GM19328 (cell line): ENCODE data around the gene KRTAP12-2.
"Not testable (repeated sequence)": the region's sequence is repeated elsewhere in the genome, so short reads cannot be mapped to it uniquely, and the experiment has no call there.

ENCODE experiments used
- ATAC-seq: cut with Tn5 transposase; IDR thresholded peaks from one replicate; pipeline ENCODE4 v1.9.1; 2021; ENCODE audit warnings: mild to moderate bottlenecking, moderate library complexity; ENCODE audit not compliant: unreplicated experiment

Gene KRTAP12-2

DNA sequence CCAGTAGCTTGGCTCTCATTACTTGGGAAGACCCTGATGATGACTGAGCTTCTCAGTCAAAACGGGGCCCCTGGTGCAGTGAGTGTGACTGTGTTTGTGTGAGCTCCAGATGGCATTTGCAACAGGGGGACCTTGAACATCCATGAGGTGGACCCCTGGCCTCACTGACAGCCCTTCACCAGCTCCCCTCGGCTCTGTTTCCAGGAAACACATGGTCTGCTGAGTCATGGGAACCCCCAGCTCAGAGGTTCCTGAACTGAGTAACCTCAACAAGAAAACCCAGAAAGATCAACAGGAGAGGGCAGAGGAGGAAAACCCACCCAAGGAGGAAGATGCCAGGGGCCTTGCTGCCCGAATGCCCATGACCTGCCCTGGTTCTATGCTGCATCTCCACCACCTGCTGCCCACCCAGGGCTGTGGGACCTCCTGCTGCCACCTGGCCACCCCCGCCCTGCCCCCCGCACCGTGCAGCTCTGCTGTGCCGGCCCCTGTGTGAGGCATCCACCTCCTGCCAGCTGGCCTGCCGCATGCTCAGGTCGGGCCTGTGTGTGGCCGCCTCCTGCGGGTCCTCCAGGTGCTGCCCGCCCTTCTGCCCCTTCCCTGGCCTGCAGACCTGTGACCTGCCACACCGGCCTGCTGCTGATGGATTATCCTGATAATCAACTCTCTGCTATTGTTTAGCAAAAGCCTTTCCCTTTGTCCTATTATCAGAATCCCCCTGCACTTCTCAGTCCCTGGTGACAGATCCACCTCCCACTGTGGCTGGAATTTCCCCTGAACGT is 19.5 kb upstream of the KRTAP12-2 start:
- no peak for ATAC-seq

DNA sequence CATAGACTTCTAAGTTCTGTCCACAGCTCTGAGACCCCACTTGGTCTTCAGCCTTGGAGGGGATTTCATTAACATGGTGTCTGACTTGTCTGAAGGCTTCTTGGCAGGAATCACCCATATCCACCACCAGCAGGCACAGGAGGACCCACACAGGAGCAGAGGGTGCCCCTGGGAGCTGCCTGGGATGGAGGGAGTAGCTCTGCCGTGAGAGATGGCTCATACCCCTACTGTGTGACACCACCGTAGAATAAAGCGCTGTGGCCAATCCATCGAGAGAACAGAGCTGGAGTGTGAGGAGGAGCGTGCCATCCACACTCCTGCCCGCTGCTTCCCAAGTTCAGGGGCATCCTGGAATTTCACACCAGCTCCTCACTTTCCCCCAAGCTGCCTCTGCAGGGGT is 18.3 kb upstream of the KRTAP12-2 start:
- ATAC-seq = not testable (repeated sequence)

DNA sequence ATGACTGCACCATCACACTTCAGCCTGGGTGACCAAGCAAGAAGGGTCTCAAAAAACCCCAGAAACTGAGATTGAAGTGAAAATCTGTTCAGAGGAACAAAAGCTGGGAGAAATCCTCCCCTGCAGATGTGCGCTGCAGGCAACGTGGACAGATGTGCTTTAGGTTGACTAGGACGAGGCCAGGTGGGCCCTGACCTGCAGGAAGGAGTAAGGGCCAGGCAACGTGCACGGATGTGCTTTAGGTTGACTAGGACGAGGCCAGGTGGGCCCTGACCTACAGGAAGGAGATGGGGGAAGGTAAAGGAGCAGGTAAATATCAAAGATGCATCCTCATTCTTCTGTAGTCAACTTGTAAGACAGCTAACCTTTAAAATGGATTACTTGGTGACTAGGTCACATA is 17.8 kb upstream of the KRTAP12-2 start:
- ATAC-seq = no peak

DNA sequence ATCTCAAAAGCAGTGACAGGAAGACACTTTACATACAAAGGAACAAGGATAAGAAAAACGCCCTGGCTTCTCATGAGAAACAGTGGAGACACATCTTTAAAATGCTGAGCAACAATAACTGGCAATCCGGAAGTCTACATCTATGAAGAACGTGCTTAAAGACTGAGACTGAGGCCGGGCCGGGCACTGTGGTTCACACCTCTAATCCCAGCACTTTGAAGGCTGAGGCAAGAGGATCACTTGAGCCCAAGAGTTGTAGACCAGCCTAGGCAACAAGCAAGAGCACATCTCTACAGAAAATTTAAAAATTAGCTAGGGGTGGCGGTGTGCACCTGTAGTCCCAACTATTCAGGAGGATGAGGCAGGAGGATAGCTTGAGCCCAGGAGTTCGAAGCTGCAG is 17.4 kb upstream of the KRTAP12-2 start:
- no peak for ATAC-seq

DNA sequence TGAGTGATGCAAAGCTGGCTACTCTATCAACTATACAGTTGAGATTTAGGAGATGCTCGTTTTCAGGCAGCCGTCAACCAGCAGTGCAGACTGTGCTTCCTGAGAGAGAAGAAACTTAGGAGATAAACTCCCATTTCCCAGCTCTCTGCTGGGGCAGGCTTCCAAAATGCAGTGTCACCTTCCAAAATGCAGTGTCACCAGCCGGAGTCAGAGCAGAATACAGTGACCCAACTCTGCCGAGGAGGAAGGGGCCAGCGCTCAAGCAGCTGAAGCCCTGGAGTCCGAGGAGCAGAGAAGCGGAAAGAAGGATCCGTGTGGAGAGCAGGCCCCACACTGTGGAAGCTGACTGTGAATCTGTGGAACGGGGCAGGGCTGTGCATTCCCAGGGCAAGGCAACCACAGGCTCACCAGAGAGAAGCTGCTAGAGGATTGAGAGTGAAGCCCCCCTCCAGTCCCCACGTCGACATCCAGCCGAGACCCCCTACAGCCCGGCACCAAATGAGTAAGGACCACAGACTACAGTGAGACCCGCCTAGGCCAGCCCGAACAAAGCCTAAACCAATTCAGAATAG is 15.9 kb upstream of the KRTAP12-2 start:
- no peak for ATAC-seq

DNA sequence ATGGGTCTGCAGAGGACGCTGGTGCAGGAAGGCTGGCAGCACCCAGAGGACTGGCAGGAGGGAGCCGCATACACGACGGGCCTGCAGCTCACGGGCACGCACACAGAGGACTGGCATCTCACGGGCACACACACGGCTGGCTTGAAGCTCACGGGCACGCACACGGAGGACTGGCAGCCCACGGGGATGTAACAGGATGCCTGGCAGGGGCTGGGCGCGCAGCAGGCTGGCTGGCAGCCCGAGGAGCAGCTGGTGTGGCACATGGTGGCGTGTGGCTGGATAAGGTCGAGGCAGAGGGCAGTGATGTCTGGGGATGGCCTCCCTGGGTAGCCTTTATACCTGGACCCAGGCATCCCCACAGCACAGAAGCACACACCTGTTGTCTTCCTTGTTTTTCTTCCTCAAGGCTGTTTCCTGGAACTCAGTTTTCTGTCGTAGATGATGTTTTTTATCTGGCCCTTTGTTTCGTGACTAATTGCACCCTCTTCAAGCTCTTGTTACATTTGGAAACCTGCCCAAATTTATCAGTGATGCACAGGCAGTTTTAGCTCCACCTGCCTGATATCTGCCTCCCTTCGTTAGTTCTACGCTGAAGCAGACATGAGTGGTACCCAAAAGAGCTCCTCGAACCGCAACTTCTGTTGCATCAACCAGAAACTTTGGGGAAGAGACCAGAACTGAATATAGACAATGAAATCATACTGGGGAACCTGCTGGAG is 15.3 kb upstream of the KRTAP12-2 start, which contains the start of gene KRTAP12-1:
Gene KRTAP12-1, minus strand, starts transcription at position 303 of the 719 bp plus-strand sequence. Its CDS starts 40 bp downstream, at position 263.
- ATAC-seq = no peak

DNA sequence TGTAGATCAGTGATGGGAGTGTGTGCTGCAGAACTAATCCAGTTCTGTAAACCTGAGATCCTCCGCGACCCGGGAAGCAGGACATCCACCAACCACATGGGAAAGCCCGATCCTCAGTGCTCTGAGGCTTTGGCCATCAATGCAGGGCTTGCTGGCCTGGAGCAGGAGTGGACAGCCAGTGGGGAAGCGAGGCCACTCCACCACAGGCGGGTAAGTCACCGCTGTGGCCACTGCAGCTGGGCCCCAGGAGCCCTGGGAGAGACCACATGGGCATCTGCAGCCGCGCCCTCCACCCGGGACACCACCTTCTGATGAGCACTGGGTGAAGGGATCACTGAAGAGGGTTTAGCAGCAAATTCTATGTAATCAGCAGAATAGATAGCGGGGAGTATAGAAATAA is 14.4 kb upstream of the KRTAP12-2 start:
- no peak for ATAC-seq

DNA sequence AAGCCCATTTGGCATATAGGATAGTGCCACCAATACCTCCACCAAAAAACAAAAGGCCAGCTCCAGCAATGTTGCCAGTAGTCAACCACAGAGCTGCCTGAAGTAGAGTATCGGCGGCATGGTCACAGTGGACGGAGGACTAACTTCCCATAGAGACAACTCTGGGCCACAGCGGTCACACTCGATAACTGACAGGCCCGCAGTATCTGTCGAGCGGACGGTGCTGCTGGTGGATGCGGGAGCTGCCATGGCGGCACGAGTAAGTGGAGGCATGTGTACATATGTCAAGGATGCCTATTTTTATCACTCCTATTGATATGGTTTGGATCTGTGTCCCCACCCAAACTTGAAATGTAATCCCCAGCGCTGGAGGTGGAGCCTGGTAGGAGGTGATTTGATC is 11.2 kb upstream of the KRTAP12-2 start:
- no peak for ATAC-seq

DNA sequence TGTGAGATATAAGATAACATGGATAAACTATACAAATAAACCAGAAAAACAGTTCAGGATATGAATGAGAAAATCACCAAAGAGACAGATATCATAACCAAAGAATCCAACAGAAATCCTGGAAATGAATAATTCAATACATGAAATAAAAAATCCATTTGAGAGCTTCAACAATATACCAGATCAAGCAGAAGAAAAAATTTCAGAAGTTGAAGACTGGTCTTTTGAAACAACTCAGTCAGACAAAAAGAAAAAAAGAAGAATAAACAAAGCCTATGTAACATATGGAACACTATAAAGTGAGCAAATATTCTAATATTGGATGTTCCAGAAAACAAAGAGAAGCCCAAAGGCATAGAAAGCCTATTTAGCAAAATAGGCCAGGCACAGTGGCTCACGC is 5.2 kb upstream of the KRTAP12-2 start:
- ATAC-seq = no peak

DNA sequence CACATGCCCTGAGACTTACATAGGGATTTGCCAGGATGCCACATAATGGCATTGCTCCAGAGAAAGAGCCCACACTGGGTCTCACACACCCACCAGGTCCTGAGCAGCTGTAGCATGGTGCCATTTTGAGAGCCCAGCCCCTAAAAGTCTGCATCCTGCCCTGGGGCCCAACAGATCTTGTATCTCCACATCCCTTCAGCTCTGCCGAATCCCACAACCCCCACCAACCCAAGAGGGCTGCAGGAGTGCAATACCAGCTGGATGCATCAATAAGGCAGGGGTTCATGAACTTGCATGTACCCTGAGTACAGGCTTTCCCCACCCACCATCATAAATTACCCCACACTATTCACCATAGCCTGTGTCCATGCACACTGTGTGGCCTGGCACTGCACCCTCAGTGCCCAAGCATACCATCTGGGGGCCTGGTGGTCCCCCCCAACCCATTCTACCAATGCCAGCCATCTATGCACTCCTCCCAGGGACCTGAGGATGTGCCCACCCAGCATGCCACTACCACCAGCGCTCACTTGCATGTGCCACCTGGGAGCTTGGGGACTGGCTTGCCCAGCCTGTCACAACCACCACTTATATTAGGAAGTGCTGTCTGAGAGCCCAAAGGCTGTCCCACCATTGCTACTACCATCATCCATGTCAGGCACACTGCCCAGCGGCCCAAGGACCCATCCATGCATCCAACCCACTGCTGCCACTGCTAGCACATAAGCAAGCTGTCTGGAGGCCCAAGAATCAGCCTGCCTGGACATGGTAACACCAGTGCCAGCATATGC is 4.1 kb upstream of the KRTAP12-2 start:
- ATAC-seq = no peak

DNA sequence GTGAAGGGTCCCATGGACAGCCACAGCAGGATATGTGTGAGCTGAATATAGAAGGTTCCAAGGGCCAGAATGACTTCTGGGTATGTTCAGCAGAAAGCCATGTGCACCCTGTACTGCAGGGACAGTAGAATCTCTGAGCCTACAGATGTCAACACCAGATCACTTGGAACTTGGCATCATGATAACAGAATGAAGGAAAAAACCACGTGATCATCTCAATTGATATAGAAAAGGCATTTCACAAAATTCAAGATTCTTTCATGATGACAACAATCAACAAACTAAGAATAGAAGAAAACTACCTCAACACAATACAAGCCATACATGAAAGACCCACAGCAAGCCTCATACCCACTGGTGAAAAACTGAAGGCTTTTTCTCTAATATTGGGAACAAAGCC is 885 bp upstream of the KRTAP12-2 start:
- ATAC-seq = no peak

DNA sequence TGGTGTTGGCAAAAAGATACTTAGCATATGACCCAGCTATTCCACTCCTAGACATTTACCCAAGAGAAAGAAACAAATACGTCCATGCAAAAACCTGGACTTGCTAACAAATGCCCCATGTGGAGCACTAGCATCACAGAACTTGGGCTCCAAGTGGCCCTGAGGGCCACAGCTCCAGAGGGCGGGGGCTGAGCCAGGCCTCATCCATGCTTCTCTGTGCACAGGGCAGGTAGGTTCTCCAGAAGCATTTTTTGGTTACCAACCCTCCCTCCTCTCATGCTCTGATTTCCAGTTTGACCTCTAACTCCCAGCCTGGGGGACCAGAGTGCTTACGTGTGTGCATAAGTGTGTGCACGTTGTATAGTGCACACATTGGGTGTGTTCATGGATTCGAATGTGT is 2.0 kb downstream of the KRTAP12-2 start:
- ATAC-seq = no peak

DNA sequence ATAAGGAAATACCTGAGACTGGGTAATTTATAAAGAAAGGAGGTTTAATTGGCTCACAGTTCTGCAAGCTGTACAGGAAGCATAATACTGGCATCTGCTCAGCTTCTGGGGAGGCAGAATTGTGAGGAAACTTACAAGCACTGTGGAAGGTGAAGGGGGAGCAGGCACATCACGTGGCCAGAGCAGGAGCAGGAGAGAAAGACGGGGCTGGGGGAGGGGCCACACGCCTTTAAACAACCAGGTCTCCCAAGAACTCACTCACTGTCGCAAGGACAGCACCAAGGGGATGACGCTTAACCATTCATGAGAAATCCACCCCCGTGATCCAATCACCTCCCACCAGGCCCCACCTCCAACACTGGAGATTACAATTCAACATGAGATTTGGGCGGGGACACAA is 5.2 kb downstream of the KRTAP12-2 start:
- ATAC-seq = not testable (repeated sequence)

DNA sequence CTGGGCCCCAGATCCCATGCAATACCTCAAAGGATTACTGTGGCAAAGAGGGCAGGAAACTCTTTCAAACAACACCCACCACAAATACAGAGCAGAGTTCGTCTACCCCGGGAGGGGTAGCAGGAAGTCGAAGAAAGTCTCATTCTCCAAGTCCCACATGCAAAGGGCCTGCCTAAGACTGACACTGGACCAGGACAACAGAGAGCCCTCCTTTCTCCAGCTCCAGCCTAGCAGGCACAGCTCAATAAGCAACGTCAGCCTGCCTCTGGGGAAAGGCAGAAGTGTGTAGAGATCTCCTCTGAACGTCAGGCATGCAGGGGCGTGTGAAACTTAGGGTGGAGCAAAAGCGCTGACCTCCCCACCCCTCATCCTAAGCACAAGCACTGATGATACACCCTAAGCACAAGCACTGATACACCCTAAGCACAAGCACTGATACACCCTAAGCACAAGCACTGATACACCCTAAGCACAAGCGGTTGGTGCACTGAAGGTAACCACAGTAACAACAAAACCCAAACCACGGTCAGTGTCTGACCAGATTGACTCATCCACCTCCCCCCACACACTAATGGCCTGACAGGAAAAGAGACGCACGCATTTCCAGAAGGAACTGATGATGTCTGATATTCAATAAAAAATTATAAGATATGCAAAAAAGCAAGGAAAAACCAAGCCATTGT is 7.7 kb downstream of the KRTAP12-2 start:
- ATAC-seq = no peak

DNA sequence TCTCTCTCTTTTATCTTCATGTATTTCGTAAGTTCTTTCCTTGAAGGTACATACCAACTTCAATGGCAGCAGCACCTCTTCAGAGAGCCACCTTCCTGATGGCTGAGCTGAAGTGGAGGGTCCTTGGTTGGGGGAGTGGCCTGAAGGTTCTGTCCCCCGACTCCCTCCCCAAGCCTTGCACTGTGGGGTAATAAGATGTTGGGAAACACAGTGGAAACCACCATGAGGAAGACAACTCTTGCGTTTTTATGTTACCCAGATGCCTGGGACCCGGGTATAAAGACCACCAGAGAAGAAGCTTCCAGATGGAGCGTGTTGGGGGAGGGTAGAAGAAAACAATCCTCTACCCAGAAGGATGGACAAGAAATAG is 8.2 kb downstream of the KRTAP12-2 start:
- no peak for ATAC-seq

DNA sequence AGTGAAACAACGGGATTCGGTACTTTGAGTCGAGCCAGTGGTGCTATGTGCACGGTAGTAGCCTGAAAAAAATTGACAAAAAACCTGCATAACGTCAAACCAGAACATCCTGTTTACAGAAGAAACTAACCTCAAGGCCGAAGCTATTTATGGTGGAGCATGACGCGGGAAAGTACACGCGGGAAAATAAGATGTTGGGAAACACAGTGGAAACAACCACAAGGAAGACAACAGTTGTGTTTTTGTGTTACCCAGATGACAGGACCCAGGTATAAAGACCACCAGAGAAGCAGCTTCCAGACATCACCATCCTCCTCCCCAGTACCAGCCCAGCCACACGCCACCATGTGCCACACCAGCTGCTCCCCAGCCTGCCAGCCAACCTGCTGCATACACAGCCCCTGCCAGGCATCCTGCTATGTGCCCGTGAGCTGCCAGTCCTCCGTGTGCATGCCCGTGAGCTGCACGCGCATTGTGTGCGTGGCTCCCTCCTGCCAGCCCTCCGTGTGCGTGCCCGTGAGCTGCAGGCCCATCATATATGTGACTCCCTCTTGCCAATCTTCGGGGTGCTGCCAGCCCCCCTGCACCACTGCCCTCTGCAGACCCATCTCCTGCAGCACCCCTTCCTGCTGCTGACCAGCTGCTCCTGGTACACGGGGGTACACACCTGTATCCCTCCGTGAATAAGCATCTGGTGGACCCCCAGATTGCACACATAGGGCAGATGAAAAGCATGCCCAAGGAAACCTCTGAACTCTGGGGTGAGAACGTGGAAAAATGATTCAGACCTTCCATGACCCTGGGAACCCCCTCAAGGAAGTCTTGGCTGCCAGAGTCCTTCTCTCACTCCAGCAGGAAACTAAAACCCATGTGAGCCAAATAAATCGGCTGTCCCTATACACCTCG is 8.8 kb downstream of the KRTAP12-2 start, which contains the start of gene KRTAP12-3:
Gene KRTAP12-3, plus strand, starts transcription at position 298 of the 906 bp plus-strand sequence. Its CDS starts 48 bp downstream, at position 346.
- no peak for ATAC-seq

DNA sequence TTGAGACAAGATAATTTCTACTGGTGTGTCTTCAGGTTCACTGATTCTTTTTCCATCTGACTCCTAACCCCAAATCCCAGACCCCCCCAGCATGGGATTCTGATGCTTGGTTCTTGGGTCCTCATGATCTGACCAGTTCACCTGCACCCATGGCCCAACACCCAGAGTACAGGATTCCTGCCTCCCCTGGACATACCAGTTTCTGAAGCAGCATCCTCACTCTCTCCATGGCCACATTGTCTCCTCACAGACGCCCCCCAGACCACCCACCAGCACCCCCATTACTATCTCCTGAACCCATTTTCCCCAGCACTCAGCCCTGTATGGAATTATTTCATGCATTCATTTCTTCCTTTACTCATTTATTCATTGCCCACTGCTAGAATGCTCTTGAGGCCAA is 9.9 kb downstream of the KRTAP12-2 start:
- no peak for ATAC-seq

DNA sequence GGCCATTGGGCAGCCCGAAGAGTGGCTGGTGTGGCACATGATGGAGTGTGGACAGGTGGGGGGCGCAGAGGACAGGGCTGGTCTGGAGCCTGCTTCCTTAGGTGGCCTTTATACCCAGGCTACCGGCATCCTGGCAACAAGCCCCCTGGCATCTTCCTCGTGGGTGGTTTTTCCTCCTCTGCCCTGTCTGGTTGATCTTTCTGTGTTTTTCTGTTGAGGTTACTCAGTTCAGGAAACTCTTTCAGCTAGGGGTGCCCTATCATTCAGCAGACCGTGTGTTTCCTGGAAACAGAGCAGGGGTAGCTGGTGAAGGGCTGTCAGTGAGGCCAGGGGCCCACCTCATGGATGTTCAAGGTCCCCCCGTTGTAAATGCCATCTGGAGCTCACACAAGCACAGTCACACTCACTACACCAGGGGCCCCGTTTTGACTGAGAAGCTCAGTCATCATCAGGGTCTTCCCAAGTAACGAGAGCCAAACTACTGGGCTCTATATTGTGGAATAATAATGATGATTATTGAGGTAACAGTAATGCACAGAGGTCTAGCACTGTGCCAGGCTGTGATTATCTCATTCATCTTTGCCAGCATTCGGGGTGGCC is 12.1 kb downstream of the KRTAP12-2 start, which contains the start of gene KRTAP12-4:
Gene KRTAP12-4, minus strand, starts transcription at position 84 of the 600 bp plus-strand sequence. Its CDS starts 45 bp downstream, at position 39.
- ATAC-seq = no peak
